GM18909 (cell line): ENCODE measurements around the gene CFAP68.
"Not testable (repeated sequence)": the region's sequence is repeated elsewhere in the genome, so short reads cannot be mapped to it uniquely, and the experiment has no call there.

Experiments used
- ATAC-seq: cut with Tn5 transposase; IDR thresholded peaks from one replicate; pipeline ENCODE4 v1.9.1; 2021; ENCODE audit warnings: mild to moderate bottlenecking; ENCODE audit not compliant: unreplicated experiment, poor library complexity

CFAP68 gene

DNA sequence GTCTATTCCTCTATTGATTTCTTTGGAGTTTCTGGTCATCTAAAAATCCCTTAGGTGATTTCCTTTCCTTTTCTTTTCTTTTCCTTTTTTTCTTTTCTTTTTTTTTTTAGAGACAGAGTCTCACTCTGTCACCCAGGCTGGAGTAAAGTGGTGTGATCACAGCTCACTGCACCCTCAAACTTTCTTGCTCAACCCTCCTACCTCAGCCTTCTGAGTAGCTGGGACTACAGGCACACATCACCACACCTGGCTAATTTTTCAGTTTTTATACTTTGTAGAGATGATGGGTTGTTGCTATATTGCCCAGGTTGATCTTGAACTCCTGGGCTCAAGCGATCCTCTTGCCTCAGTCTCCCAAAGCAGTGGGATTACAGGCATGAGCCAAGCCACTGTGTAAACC, 37.4 kb downstream of the CFAP68 start:
- no peak for ATAC-seq

GRCh38 chr11:111917312-111917711, 38.0 kb downstream of the CFAP68 start:
- ATAC-seq = no peak

DNA sequence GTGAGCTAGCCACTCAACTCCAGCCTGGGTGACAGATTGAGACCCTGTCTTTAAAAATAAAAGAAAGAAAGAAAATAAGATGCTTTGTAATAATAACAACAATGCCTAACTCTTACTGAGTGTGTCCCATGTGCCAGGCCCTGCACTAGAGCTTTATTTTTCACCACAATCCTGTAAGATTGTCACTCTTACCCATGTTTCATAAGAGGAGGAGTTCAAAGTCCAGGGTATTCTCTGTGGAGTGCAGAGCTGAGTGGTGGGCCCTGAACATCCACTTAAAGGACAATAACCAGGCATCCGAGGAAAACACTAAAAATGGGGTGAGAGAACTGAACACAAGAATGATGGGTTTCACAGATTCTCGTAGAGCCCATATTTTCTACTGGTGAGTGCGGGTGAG, 38.4 kb downstream of the CFAP68 start:
- no peak for ATAC-seq

- no peak for ATAC-seq
Measured at GRCh38 chr11:111918390-111919256, 39.3 kb downstream of the CFAP68 start, which contains the start of gene C11orf52. TSS of gene C11orf52 (plus strand) at chr11:111918913. CDS start at chr11:111918973, 60 bp downstream.

- ATAC-seq = no peak
Measured at GRCh38 chr11:111920908-111921307, 41.6 kb downstream of the CFAP68 start.

DNA sequence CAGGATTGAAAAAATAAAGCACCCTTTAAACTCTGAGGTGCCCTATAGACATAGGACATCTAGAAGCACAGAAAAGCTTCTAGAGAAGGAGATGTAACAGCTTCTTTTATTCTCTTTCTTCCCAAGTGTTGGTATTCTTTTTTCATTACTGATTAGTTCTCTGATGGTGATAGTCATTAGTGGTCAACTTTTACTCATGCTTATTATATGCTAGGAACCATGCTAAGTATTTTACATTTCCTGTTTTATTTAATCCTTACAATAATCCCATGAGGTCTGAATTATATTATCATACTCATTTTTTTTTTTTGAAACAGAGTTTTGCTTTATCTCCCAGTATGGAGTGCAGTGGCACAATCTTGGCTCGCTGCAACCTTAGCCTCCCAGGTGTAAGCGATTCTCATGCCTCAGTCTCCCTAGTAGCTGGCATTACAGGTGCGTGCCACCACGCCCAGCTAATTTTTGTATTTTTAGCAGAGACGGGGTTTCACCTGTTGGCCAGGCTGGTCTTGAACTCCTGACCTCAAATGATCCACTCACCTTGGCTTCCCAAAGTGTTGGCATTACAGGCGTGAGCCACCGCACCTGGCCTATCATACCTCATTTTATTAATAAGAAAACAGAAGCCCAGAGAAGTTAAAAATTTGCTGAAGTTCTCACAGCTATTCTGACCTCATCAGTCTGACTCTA, 42.3 kb downstream of the CFAP68 start:
- ATAC-seq = no peak

GRCh38 chr11:111922803-111923202, 43.5 kb downstream of the CFAP68 start:
- no peak for ATAC-seq

DNA sequence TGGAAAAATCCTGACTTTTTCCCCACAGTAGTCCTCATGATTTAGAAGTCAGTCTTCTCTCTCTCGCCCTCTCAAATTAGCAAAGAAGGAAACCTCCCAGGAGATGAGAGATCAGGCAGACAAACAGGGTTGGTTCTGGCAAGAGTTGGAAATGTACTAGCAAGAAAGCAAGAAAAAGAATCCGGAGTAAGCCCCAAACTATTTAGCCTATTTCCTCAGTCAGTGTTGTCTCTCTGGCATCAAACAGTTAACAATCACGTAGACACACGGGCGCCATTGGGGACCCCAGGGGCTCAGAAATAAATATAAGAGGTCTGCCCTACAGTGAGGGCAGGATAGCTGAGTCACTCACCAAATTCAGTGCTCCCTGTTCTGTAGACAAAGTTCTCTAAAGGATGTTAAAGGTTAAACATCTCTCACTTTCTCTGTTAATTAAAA, 44.0 kb downstream of the CFAP68 start:
- ATAC-seq = no peak

- ATAC-seq = no peak
Measured at GRCh38 chr11:111923951-111924350, 44.6 kb downstream of the CFAP68 start.

DNA sequence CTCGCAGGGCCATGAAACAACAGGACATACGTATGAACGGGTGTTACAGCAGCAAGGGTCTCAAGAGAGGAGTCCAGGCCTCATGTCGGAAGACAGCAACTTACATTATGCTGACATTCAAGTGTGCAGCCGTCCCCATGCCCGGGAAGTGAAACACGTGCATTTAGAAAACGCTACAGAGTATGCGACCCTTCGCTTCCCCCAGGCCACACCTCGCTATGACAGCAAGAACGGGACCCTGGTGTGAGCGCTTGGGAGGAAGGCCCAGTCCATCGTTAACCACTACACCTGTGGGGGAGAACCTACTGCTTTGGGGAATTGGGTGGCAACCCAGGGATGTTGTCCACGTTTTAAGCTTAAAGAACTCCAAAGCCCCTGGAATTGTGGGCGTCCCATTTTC, 46.6 kb downstream of the CFAP68 start:
- no peak for ATAC-seq

DNA sequence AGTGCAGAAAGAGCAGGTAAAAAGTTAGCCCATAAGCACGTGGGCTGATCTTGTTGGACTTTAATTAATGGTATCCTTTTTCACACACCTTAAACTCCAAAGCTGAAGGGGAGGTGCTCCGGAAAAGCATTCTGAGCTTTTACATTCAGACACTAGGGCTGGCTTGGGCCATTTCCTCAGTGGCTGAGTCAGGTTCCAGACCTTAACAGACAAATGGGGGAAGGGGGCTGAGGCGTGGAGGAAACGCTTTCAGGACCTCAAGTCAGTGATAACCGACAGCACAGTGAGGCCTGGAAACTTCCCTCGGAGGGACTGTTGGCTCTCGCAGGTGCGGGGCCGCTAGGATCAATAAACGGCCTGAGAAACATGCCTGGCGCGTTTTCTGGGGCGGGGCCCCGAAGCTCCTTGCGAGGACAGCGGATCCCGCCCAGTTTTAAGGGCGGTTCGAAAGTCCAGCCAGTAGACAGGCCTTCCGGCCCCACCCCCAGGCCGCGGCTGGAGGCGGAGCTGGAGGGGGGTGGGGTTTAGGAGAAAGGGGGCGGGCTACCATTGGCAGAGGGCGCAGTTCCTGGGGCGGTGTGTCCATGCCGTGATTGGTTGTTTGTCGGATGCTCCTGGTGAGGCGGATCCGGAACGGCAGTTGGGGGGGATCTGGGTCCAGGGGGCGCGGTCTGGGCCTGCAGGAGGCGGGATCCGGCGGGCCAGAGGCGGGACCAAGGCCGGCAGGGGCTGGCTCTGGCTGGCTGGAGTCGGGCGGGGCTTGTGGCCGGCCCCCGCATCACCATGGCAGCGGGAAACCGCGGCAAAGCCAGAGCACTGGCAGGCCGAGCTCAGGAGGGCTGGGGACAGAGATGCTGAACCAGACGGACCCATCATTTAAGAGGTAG, 47.4 kb downstream of the CFAP68 start:
- ATAC-seq = peak; percentile 93

DNA sequence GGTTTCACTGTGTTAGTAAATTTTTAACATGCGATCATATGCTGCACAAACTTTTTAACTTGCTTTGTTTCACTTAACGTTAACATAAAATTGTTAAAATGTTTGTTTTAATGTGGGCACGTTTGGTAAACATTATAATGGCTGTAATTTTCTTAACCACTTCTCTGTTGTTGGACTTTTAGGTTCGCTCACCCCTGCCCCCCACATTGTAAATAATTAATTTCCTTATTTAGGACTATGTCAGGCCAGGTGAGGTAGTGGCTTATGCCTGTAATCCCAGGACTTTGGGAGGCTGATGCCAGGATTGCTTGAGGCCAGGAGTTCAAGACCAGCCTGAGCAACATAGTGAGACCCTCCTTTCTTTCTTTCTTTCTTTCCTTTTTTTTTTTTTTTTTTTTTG, 51.1 kb downstream of the CFAP68 start:
- ATAC-seq = no peak

DNA sequence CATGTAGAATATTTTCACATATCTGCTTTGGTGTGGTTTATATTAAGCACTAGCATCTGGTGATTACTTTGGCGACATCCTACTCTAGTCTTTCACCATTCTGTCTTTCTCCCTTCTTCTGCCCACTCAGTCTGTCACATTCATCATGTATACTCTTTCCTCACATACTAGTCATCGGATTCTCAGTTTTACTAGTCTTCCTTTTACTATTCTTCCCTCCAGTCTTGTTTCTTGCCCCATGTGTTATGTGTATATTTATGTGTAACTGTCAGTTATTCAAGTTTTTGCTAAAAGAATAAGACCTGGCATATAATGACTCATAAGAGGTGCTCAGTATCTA, 53.2 kb downstream of the CFAP68 start:
- ATAC-seq = no peak

GRCh38 chr11:111933176-111933575, 53.8 kb downstream of the CFAP68 start:
- ATAC-seq = not testable (repeated sequence)

DNA sequence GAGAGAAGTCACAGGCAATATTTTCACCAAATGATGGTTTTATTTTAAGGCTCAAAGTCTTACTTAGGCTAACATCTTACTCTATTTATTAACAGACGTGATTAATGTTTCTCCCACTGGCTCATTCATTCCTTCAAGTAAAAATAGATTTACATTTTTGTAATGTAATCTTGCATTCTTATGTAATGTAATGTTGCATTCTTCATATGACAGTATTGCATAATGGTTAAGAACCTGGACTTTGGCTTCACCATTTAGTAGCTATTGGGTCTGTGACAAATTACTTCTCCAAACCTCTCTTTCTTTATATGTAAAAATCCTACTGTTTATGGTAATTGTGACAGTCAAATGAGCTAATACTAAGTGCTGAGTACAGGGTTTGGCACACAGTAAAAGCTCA, 54.5 kb downstream of the CFAP68 start:
- ATAC-seq = no peak

GRCh38 chr11:111934306-111934705, 55.0 kb downstream of the CFAP68 start:
- no peak for ATAC-seq
